Adrenal gland (tissue), 12 donors: ENCODE data around the gene ASB8. TPM values are rescaled to one million over a fixed set of nuclear protein-coding genes. Genes with fewer than 3 reads are reported as not detected.
"Not testable (repeated sequence)": the region's sequence is repeated elsewhere in the genome, so short reads cannot be mapped to it uniquely, and the experiment has no call there.

ENCODE experiments used
- DNase-seq, 7 donors: peaks; one replicate each; pipeline ENCODE4 v3.0.0-alpha.2; 2019 to 2020
- H3K27ac ChIP-seq, 5 donors: fragments of 200-600 bp; sonication (generic) in 4 of 5; 1 replicate in 3 of 5; 2 replicates in 2 of 5; pipeline versions ENCODE4 v1.5.1 to v1.8.0; 2016 to 2020; ENCODE audit warnings: mild to moderate bottlenecking in 1 of 5
- H3K27me3 ChIP-seq: fragments of 200-600 bp; 2 replicates; pipeline ENCODE4 v1.8.0; 2021
- H3K36me3 ChIP-seq, 2 donors: fragments of 200-600 bp; replicated peaks in 1 of 2; 1 replicate in 1 of 2; 2 replicates in 1 of 2; pipeline versions ENCODE4 v1.5.1 to v1.8.0; 2018 to 2022
- H3K4me1 ChIP-seq, 2 donors: fragments of 200-600 bp; replicated peaks in 1 of 2; 1 replicate in 1 of 2; 2 replicates in 1 of 2; pipeline versions ENCODE4 v1.5.1 to v1.8.0; 2018 to 2021
- H3K4me3 ChIP-seq, 4 donors: fragments of 200-600 bp; sonication (generic) in 3 of 4; one replicate each; pipeline ENCODE4 v1.5.1; 2016 to 2018
- H3K9me3 ChIP-seq, 3 donors: fragments of 200-600 bp; sonication (generic) in 1 of 3; replicated peaks in 1 of 3; 1 replicate in 2 of 3; 2 replicates in 1 of 3; pipeline versions ENCODE4 v1.5.1 to v1.8.0; 2016 to 2021
- POLR2A ChIP-seq, 2 donors: fragments of 450-650 bp; IDR thresholded peaks; one replicate each; pipeline ENCODE4 v1.6.1; 2017; ENCODE audit warnings: antibody characterized with exemption in 2 of 2, mild to moderate bottlenecking in 2 of 2, moderate library complexity in 1 of 2
- WGBS, 4 donors: extraction: QIAGEN DNeasy Blood & Tissue Kit in 2 of 4; methylation state at CpG; one replicate each; pipeline versions ENCODE4 v1.1.5 to v1.1.7; 2013 to 2017; 5-methylcytosine and 5-hydroxymethylcytosine counted together
- intact Hi-C, 2 donors: fragments of 100-400 bp; cut with DNase I; formaldehyde crosslinking; loops; one replicate each; pipeline versions ENCODE4 v1.14.1 to v1.15.0; 2022 to 2023
- polyA plus RNA-seq, 3 donors: library from polyadenylated mRNA; stranded (reverse); fragments of 200-250 nt in 2 of 3; fragments of 350-450 nt in 1 of 3; fragmentation: Illumina TruSeq in 1 of 3; extraction: RNeasy Lipid Tissue Mini Kit (QIAGEN cat#74804) in 1 of 3; gene quantifications; one replicate each; pipeline ENCODE4 v1.2.3, GENCODE V29; 2013 to 2014
- total RNA-seq, 9 donors: library from RNA; depleted of rRNA in 4 of 9; stranded (reverse); fragments of >200 nt in 4 of 9; fragments of 120-200 nt in 1 of 9; fragmentation: NEBNext Ultra II Directional in 1 of 9; extraction: Animal tissue kit (Norgen Biotek cat#: 25700) in 1 of 9; gene quantifications; one replicate each; pipeline versions ENCODE4 v1.1.0 to v1.2.4, GENCODE V29; 2013 to 2023
- TF ChIP-seq, protein P1 (sequence below), 6 experiments: fragments of 450-650 bp in 4 of 6; fragments of 200-600 bp in 2 of 6; sonication (generic) in 1 of 6; IDR thresholded peaks; 1 replicate in 5 of 6; 2 replicates in 1 of 6; pipeline versions ENCODE4 v1.5.1 to v1.8.0; 2016 to 2021; ENCODE audit warnings: antibody characterized with exemption in 6 of 6, mild to moderate bottlenecking in 2 of 6, moderate library complexity in 1 of 6
- donor health status: healthy with polysubstance abuse.
- donor health status: Bipolar disorder and iron deficiency.
- donor health status: DM: yes; HTN: yes; CAD: no.
- donor health status: DM: no; HTN: no; CAD: no.
- donor health status: DM: no; HTN: no; CAD: no.
- donor health status: DM: yes; HTN: yes; CAD: no.

The ASB8 gene
- total and polyA plus RNA-seq, 12 donors, result 13.9 to 69.8 (median 49.5) TPM

GRCh38 chr12:48157889-48158370 lies 615 bp upstream of the ASB8 start:
- intact Hi-C loops, result no loop called here
- WGBS, 4 donors, result 63 to 65% (median 65%) methylated on average over 3 of the region's 3 CpGs
- Histone ChIP-seq H3K27ac (peak overlapping the region; percentile 60 to 95 (median 85)), H3K4me3 (peak overlapping the region in 2 of 4 donors; percentile 83 to 88), H3K36me3 (peaks cover 0 to 6% of the 10 kb centered on the region in 2 donors), H3K9me3 (no peaks in the 10 kb centered on the region), H3K27me3 (no peaks in the 10 kb centered on the region), H3K4me1 (peaks cover 11 to 19% of the 10 kb centered on the region in 2 donors)
- no peak for DNase-seq
- TF ChIP-seq POLR2A (IDR thresholded peaks at IDR 0.05), result no peak
- TF ChIP-seq, protein P1, sequence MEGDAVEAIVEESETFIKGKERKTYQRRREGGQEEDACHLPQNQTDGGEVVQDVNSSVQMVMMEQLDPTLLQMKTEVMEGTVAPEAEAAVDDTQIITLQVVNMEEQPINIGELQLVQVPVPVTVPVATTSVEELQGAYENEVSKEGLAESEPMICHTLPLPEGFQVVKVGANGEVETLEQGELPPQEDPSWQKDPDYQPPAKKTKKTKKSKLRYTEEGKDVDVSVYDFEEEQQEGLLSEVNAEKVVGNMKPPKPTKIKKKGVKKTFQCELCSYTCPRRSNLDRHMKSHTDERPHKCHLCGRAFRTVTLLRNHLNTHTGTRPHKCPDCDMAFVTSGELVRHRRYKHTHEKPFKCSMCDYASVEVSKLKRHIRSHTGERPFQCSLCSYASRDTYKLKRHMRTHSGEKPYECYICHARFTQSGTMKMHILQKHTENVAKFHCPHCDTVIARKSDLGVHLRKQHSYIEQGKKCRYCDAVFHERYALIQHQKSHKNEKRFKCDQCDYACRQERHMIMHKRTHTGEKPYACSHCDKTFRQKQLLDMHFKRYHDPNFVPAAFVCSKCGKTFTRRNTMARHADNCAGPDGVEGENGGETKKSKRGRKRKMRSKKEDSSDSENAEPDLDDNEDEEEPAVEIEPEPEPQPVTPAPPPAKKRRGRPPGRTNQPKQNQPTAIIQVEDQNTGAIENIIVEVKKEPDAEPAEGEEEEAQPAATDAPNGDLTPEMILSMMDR (IDR thresholded peaks at IDR 0.05), result no peak

GRCh38 chr12:48156652-48157017 lies 680 bp downstream of the ASB8 start:
- peak overlapping the region; percentile 35 to 88 (median 82) for H3K4me3 ChIP-seq
- intact Hi-C loops, result no loop called here
- no peaks in the 10 kb centered on the region for H3K27me3 ChIP-seq
- peaks cover 0 to 17% of the 10 kb centered on the region in 2 donors for H3K36me3 ChIP-seq
- peaks cover 15 to 27% of the 10 kb centered on the region in 2 donors for H3K4me1 ChIP-seq
- DNase-seq, result no peak
- no peak for TF ChIP-seq POLR2A (IDR thresholded peaks at IDR 0.05)
- TF ChIP-seq, protein P1 (IDR thresholded peaks at IDR 0.05), result no peak
- H3K9me3 ChIP-seq, result no peaks in the 10 kb centered on the region
- H3K27ac ChIP-seq, result peak overlapping the region in 4 of 5 donors; percentile 80 to 95 (median 86)
- 20 to 26% (median 22%) methylated on average over 8 of the region's 8 CpGs for WGBS, 4 donors

DNA sequence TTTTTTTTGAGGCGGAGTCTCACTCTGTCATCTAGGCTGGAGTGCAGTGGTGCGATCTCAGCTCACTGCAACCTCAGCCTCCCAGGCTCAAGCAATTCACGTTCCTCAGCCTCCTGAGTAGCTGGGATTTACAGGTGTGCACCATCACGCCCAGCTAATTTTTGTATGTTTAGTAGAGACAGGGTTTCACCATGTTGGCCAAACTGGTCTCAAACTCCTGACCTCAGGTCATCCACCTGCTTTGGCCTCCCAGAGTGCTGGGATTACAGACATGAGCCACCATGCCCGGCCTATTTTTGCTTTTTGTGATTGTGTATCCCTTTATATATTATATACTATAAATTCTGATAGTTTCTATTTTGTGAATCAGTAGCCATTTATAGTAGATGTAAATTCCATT lies 1.5 kb downstream of the ASB8 start:
- WGBS, 4 donors, result 96 to 98% (median 96%) methylated on average over 5 of the region's 5 CpGs
- H3K27me3 ChIP-seq, DNase-seq, H3K9me3 ChIP-seq, intact Hi-C loops, H3K4me3 ChIP-seq: not testable (repeated sequence)
- H3K36me3 ChIP-seq, result peaks cover 0 to 26% of the 10 kb centered on the region in 2 donors
- peak overlapping the region in 1 of 5 donors; percentile 85 for H3K27ac ChIP-seq
- peaks cover 15 to 27% of the 10 kb centered on the region in 2 donors for H3K4me1 ChIP-seq

GRCh38 chr12:48151103-48151771 lies 6.1 kb downstream of the ASB8 start:
- TF ChIP-seq POLR2A (IDR thresholded peaks at IDR 0.05), result no peak
- TF ChIP-seq, protein P1 (IDR thresholded peaks at IDR 0.05), result no peak
- H3K4me3 ChIP-seq, result no peak overlapping the region
- H3K36me3 ChIP-seq, result peaks cover 0 to 67% of the 10 kb centered on the region in 2 donors
- no peaks in the 10 kb centered on the region for H3K27me3 ChIP-seq
- H3K9me3 ChIP-seq, result no peaks in the 10 kb centered on the region
- intact Hi-C loops, result no loop called here
- H3K4me1 ChIP-seq, result peaks cover 6 to 17% of the 10 kb centered on the region in 2 donors
- peak overlapping the region in 3 of 5 donors; percentile 64 to 78 (median 73) for H3K27ac ChIP-seq
- 61 to 96% (median 93%) methylated on average over 2 of the region's 2 CpGs for WGBS, 4 donors
- DNase-seq, result no peak

DNA sequence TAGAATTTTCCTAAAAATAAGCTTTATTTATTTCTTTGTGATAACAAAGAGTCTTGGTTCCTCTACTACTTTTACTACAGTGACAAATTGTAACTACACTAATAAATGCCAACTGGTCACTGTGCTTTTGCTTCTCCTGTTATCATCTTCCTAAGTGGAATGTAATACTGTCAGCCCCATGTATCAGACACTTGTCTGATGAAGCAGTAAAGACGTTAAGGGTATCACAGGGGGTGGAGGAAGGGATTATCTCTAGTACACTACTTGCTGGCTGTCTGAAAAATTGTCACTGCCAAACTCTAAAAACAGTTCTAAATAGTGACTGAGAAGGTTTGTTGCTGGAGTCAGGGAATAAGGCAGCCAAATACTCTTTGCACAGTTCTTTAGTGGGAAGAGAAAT lies 11.3 kb downstream of the ASB8 start:
- H3K27me3 ChIP-seq, result no peaks in the 10 kb centered on the region
- 13 to 36% (median 25%) methylated on average over 1 of the region's 1 CpG for WGBS, 4 donors
- intact Hi-C loops, result no loop called here
- peak overlapping the region in 2 of 5 donors; percentile 6 for H3K27ac ChIP-seq
- no peak for DNase-seq
- H3K9me3 ChIP-seq, result no peaks in the 10 kb centered on the region
- H3K4me1 ChIP-seq, result no peaks in the 10 kb centered on the region
- no peak overlapping the region for H3K4me3 ChIP-seq
- H3K36me3 ChIP-seq, result peaks cover 0 to 94% of the 10 kb centered on the region in 2 donors
- TF ChIP-seq POLR2A (IDR thresholded peaks at IDR 0.05), result no peak
- TF ChIP-seq, protein P1 (IDR thresholded peaks at IDR 0.05), result no peak
